ENCODE measurements around the gene CCDC120. TPM values are rescaled to one million over a fixed set of nuclear protein-coding genes. Genes with fewer than 3 reads are reported as not detected.

CCDC120 gene
- total RNA-seq, 1 donor from 2014 or later = 4.0 TPM

- no peak for DNase-seq (ENCODE audit: low read depth)
- TF ChIP-seq, protein P1, sequence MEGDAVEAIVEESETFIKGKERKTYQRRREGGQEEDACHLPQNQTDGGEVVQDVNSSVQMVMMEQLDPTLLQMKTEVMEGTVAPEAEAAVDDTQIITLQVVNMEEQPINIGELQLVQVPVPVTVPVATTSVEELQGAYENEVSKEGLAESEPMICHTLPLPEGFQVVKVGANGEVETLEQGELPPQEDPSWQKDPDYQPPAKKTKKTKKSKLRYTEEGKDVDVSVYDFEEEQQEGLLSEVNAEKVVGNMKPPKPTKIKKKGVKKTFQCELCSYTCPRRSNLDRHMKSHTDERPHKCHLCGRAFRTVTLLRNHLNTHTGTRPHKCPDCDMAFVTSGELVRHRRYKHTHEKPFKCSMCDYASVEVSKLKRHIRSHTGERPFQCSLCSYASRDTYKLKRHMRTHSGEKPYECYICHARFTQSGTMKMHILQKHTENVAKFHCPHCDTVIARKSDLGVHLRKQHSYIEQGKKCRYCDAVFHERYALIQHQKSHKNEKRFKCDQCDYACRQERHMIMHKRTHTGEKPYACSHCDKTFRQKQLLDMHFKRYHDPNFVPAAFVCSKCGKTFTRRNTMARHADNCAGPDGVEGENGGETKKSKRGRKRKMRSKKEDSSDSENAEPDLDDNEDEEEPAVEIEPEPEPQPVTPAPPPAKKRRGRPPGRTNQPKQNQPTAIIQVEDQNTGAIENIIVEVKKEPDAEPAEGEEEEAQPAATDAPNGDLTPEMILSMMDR (conservative IDR thresholded peaks at IDR 0.05; ENCODE audit: low read depth, low read length) = no peak
- H3K4me3 ChIP-seq (ENCODE audit: low read depth, low read length) = no peak overlapping the region
These were observed 19.1 kb downstream of the CCDC120 start for GRCh38 chrX:49077941-49078340.

DNA sequence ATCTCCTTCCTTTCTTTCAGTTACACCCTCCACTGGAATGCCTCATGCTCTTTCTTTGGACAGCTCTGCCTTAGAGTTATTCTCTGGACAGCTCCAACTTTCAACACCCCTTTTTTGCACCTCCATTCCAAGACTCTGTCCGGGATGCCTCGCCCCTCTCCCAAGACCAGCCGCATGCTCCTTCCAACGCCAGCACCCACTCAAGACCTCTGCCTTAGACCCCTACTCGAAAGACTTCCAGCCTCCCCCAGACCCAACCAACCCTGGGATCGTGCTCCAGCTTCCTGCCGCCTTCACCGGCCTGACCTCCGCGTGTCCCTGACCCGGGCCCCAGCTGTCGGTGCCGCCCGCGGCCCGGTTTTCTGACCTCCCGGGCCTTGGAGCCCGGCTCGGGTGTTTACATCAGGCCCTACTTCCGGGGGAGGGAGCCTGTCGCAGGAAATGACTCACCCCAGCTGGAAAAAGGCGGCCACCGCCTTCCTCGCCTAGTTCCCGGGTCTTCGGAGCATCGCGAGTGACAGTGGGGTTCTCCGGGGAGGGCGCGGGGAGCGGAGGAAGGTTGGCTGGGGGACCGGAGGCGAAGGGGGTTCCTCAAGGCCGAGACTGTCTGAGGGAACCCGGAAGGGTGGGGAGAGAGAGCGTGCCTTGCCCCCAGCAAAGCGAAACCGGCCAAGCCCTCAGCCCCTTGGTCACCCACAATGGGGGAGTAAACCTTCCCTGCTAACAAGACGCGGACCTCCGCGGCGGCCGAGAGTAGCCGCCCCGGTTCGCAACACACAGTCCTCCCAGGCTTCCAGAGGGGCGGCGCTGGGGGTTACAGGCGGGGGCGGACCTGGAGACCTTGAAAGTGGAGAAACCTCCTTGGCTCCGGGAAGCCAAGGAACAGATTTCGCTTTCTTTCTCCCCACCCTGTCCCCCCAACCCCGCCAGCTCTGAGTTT is 21.0 kb downstream of the CCDC120 start, which contains the start of gene WDR45:
Gene WDR45 (minus strand): TSS at position 399 of the 940 bp plus-strand sequence. CDS start 1,792 bp downstream, outside the sequence.
- no peak for DNase-seq (ENCODE audit: low read depth)
- H3K4me3 ChIP-seq (ENCODE audit: low read depth, low read length) = peak within 1 kb of the TSS; percentile 75
- TF ChIP-seq, protein P1 (conservative IDR thresholded peaks at IDR 0.05; ENCODE audit: low read depth, low read length) = no peak

DNA sequence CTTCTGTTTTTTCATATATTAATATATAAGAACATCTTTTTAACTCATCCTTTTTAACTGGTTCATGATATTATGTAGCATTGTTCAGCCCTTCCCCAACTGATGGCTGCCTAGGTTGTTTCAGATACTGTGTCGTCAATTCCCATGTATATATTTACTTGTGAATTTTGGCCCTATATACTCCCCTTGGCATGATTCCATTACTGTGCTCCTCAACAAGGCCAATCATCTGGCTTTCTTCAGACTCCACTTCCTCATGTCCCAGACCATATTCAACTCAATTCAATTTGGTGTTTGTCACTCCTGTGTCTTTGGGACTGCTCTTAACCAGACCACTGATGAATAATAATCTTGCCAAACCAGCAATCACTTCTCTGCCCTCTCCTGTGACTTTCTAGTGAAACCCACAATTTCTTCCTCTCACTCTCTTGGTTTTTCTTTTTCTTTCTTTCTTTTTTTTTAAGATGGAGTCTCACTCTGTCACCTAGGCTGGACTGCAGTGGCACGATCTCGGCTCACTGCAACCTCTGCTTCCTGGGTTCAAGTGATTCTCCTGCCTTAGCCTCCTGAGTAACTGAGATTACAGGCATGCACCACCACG is 23.6 kb downstream of the CCDC120 start:
- no peak overlapping the region for H3K4me3 ChIP-seq (ENCODE audit: low read depth, low read length)
- TF ChIP-seq, protein P1 (conservative IDR thresholded peaks at IDR 0.05; ENCODE audit: low read depth, low read length) = no peak
- no peak for DNase-seq (ENCODE audit: low read depth)

DNA sequence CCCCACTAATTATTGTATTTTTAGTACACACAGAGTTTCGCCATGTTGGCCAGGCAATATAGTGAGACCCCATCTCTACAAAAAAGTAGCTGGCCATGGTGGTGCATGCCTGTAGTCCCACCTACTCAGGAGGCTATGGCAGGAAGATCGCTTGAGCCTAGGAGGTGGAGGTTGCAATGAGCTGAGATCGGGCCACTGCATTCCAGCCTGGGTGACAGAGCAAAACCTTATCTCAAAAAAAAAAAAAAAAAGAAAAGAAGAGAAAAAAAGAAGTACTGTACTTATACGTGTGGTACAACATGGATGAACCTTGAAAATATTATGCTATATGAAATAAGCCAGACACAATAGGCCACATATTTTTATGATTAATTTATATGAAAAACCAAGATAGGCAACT is 30.8 kb downstream of the CCDC120 start:
- no peak overlapping the region for H3K4me3 ChIP-seq (ENCODE audit: low read depth, low read length)

GRCh38 chrX:49096419-49096818 is 37.6 kb downstream of the CCDC120 start:
- H3K4me3 ChIP-seq (ENCODE audit: low read depth, low read length) = no peak overlapping the region
- TF ChIP-seq, protein P1 (conservative IDR thresholded peaks at IDR 0.05; ENCODE audit: low read depth, low read length) = no peak

More for the DNA sequence above, 30.8 kb downstream of the CCDC120 start:
- TF ChIP-seq, protein P1 (conservative IDR thresholded peaks at IDR 0.05; ENCODE audit: low read depth, low read length) = no peak
- no peak for DNase-seq (ENCODE audit: low read depth)

GRCh38 chrX:49100704-49101628 is 42.2 kb downstream of the CCDC120 start:
- TF ChIP-seq, protein P1 (conservative IDR thresholded peaks at IDR 0.05; ENCODE audit: low read depth, low read length) = no peak
- peak; percentile 40 for DNase-seq (ENCODE audit: low read depth)
- peak overlapping the region; percentile 58 for H3K4me3 ChIP-seq (ENCODE audit: low read depth, low read length)

More at GRCh38 chrX:49096419-49096818, 37.6 kb downstream of the CCDC120 start:
- no peak for DNase-seq (ENCODE audit: low read depth)

Measured in epithelial cell of proximal tubule (primary cell).